GM18868 (cell line): ENCODE results near the gene GPC5.
"Not testable (repeated sequence)": the region's sequence is repeated elsewhere in the genome, so short reads cannot be mapped to it uniquely, and the experiment has no call there.

Experiments used
- ATAC-seq: cut with Tn5 transposase; IDR thresholded peaks from one replicate; pipeline ENCODE4 v1.9.1; 2021; ENCODE audit warnings: mild to moderate bottlenecking, moderate library complexity; ENCODE audit not compliant: unreplicated experiment

The GPC5 gene

DNA sequence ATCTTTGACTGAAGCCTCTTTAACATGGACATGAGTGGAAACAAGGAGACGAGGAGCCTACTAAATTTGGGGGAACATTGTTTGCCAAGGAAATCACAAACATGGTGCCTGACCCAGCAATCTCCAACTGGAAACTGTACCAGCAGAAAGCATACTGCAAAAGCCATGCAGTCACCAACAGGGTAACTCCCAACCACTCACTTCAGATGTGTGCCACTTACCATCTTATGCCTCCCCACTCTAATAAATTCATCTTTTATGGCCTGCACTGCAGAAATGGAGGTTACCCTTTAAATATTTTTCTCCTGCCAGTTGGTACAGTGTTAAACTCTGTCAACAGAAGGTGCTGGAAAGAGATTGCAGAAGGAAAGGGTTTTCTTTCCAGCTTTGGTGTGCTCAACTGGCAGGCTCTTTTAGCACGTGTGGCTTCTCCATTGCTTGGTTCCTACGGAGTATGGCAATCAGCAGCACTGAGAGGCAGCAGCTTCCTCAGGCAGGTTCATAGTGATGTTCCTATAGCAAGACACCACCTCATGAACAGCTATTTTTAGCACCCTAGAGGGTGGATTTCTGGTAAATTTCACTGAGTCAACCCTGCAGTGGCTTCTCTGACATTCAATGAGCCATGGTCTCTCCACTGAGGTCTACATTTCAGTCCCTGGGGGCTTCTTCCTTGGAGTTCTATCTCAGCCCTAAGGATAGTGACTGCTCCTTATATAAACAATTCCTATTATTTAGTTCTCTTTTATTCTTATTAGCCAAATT, 29.6 kb upstream of the GPC5 start:
- peak; percentile 48 for ATAC-seq

- peak; percentile 49 for ATAC-seq
These were observed 29.0 kb upstream of the GPC5 start for GRCh38 chr13:91369441-91369831.

GRCh38 chr13:91370501-91370900, 27.9 kb upstream of the GPC5 start:
- no peak for ATAC-seq

DNA sequence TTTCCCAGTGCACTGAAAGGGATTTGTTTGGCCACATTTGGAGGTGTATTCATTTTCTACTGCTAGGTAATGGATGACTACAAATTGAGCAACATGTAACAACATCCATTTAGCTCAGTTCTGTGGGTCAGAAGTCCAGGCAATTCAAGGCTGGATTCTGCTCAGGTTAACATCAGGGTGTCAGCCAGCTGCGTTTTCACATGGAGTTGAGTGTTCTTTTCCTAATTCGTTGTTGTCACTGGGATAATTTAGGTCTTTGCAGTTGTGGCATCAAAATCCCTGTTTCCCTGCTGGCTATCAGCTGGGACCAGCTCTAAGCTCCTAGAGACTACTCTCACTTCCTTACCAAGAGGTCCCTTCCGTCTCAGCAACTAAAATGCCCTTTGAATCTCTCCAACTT, 25.5 kb upstream of the GPC5 start:
- ATAC-seq = no peak

- ATAC-seq = peak; percentile 98
These were observed 23.2 kb upstream of the GPC5 start for GRCh38 chr13:91375116-91375729.

GRCh38 chr13:91381371-91381770, 17.1 kb upstream of the GPC5 start:
- peak; percentile 74 for ATAC-seq

DNA sequence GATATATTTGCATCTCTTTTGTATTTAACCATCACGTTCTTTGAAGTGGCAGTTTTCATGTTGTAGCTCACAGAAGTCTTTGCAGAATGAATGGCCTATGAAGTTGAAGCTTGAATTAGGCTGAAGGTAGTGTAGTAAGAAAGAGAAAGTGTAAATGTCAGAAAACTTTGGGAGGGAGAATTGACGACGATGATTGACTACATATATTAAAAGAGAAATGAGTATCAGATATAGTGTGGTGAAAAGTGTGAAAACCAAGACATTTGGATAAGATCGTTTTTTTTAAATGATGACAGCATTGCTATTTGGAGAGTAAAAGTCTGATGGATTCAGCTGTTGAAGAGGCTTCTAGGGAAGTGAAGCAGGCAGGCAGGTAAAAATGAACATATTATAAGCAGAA, 14.6 kb upstream of the GPC5 start:
- no peak for ATAC-seq

DNA sequence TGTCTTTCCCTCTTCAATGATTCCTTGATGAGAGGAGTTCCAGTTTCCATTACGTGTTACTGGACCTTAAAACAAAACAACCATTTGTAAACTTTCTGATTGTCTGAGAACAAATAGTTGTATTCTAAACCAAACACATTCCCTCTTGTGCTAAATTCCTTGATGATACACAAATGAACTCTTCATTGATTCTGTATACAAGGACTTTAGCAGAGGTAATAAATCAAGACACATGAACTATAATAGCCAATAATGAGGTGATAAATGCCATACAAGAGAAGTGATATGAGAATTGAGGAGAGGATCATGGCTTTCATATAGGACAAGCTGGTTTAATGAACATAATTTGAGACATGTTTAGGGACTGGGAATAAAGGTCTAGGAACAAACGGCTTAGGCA, 13.5 kb upstream of the GPC5 start:
- ATAC-seq = no peak

DNA sequence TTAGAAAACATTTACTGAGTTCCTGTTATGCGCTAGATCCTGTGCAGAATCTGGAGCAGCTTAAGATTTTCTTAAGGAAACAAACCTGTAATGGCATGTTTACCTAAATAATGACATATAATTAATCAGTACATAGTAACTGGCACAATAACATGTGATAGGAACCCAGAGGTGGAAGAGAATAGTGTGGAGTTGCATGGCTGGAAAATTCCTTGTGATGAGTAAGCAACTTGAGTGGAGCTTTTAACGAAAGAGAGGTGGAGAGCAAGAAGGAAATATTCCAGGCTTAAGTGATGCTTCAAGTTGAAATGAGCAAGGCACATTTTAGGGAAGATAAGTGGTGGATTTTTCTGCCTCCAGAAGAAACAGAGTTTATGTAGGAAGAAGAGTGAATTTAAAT, 9.2 kb upstream of the GPC5 start:
- no peak for ATAC-seq

DNA sequence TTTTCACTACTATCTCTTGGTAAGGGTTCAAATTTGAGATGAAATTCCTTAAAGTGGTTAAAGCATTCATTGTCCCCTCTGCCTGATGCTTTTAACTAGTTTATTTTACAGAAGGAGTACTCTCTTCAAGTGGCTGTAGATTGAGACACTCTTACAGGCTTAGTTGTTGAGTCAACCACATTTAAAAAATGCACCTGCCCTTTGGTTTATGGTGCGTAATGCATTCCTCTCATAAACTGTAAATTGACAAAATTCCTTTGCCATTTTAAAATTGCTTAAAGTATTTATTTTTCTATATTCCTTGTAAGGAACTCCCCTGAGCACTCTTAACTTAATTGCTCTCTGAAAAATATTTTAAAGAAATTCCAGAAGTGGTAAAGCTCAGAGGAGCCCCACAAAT, 826 bp upstream of the GPC5 start:
- no peak for ATAC-seq

DNA sequence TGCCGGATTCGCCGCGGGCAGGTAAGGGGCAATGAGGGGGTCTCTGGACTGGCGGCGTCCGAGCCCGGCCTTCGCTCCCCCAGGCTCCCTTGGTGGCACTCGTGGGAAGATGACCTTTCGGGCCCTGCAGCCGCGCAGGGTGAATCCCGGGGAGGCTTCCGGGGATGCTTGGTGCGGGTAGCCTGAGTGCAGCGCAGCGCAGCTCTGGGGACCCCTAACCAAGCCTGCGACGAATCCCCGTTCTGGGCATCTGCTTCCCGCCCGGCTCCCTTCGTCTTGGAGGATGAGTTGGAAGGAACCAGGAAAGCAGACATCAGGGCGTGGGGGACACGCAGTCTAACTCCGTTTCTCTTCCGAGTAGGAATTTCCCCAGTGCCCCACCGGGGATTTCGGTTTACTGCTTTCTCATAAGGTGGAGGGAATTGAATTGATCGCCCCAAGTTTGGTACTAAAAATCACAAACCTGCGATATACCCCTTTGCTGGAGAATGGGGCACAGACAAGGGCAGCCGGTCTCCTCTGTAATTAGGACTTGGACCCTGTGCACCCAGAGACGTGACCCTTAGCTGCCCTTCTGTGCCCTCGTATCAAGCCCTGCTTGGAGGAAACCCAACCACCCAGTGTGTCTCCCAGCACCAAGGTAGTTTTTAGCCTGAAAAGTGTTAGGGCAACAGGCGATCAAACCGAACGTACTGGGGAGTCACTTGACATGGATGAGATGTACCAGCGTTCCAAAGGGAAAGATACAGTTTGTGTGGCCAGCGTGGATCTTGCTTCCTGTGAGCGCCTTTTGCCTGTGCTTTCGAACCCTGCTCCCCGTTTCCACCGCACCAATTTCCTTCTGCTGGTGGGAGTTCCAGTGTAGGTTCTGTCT, 1.0 kb downstream of the GPC5 start:
- peak; percentile 23 for ATAC-seq

DNA sequence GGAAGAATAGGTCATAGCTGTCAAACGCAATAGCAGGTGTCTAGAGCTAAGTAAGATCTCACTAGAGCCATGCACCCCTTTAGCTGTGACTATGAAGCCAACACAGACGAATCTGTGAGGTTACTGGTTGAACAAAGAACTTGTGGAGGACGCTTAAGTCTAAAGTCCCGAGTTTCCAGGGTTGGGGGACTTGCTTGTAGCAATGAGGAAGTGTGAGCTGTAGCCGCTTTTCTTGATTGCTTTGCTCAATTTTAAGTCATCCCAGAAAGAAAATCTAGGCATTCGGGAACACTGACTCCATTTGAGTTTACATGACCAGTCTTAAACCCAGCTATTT, 1.6 kb downstream of the GPC5 start:
- peak; percentile 31 for ATAC-seq

DNA sequence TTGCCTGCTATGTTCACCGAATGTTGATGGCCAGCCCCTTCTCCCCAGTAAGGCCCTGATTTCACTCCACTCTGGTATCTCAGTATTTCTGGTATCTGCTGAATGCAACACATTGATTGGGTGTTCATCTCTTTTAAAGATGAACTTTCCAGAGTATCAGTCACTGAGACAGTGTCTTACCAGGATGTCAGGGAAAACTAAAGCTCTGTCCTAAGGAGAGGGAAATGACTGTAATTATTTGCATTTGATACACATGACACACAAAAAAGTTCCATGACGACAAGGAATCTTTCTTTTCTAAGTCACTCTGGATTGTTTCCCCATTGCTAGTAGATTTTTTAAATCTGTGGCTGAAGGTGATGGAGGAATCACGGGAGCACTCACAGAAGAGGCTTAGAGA, 2.2 kb downstream of the GPC5 start:
- no peak for ATAC-seq

GRCh38 chr13:91401920-91402319, 3.5 kb downstream of the GPC5 start:
- ATAC-seq = no peak

DNA sequence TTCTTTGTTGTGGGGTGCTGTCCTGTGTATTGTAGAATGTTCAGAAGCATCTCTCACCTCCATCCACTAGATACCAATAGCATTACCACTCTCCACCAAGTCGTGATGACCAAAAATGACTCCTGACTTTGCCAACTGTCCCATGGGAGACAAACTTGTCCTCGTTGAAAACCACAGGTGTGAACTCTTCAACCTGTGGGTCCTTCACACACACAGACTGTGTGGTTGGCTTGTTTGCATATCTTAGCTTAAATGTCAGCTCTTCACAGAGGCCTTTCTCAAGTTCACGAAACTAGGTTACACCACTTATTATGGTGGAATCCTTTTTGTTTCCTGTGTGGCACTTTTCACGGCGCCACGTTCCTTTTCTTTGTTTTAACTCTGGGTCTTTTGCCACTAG, 6.8 kb downstream of the GPC5 start:
- peak; percentile 68 for ATAC-seq

DNA sequence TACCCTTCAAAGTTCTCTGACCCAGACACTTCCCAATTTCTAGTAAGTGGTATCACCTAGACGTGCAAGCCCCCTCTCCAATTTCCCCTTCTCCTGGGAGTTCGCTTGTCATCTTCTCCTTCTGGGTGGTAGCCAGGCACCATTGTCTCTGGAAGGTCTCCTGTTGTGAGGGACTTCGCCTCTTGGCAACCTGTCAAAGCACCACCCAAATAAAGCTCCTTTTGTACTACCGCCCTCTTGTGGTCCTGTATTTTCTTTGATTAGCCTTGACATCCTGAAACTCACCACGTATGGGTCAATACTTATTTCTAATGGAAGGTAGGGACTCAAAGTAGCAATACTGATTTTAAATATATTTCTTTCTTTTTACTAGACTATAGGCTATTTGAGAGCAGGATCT, 8.2 kb downstream of the GPC5 start:
- ATAC-seq = peak; percentile 28

GRCh38 chr13:91408971-91409370, 10.6 kb downstream of the GPC5 start:
- ATAC-seq = no peak

DNA sequence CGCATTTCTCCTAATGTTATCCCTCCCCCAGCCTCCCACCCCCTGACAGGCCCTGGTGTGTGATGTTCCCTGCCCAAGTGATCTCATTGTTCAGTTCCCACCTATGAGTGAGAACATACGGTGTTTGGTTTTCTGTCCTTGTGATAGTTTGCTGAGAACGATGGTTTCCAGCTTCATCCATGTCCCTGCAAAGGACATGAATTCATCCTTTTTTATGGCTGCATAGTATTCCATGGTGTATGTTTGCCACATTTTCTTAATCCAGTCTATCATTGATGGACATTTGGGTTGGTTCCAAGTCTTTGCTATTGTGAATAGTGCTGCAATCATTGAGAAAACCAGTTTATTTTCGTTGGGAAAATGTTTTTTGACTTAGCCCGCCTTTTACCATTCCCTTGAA, 18.2 kb downstream of the GPC5 start:
- ATAC-seq = not testable (repeated sequence)

- peak; percentile 80 for ATAC-seq
These were observed 19.4 kb downstream of the GPC5 start for GRCh38 chr13:91417660-91418325.

- no peak for ATAC-seq
These were observed 28.5 kb downstream of the GPC5 start for GRCh38 chr13:91426913-91427312.

- not testable (repeated sequence) for ATAC-seq
These were observed 40.3 kb downstream of the GPC5 start for GRCh38 chr13:91438674-91439073.
